ENCODE measurements around the gene AIFM2.
"Not testable (repeated sequence)": the region's sequence is repeated elsewhere in the genome, so short reads cannot be mapped to it uniquely, and the experiment has no call there.

DNA sequence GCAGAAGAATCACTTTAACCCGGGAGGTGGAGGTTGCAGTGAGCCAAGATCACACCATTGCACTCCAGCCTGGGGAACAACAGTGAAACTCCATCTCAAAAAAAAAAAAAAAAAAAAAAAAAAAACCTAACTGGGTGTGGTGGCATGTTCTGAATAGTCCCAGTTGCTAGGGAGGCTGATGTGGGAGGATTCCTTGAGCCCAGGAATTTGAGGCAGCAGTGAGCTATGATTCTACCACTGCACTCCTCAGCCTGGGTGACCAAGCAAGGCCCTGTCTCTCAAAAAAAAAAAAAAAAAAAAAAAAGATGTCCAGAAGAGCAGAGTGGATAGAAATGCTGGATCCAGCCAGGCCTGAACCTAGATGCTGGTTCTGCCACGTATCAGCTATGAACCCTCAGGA is 51.8 kb downstream of the AIFM2 start:
- TF ChIP-seq EZH2 (IDR thresholded peaks at IDR 0.05; ENCODE audit: low read length, missing control alignments), result not testable (repeated sequence)
- TF ChIP-seq, protein P1, sequence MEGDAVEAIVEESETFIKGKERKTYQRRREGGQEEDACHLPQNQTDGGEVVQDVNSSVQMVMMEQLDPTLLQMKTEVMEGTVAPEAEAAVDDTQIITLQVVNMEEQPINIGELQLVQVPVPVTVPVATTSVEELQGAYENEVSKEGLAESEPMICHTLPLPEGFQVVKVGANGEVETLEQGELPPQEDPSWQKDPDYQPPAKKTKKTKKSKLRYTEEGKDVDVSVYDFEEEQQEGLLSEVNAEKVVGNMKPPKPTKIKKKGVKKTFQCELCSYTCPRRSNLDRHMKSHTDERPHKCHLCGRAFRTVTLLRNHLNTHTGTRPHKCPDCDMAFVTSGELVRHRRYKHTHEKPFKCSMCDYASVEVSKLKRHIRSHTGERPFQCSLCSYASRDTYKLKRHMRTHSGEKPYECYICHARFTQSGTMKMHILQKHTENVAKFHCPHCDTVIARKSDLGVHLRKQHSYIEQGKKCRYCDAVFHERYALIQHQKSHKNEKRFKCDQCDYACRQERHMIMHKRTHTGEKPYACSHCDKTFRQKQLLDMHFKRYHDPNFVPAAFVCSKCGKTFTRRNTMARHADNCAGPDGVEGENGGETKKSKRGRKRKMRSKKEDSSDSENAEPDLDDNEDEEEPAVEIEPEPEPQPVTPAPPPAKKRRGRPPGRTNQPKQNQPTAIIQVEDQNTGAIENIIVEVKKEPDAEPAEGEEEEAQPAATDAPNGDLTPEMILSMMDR (conservative IDR thresholded peaks at IDR 0.05 in 1 of 2, IDR thresholded peaks at IDR 0.05 in 1 of 2; ENCODE audit: low read depth in 1 of 2, low read length in 2 of 2), result not testable (repeated sequence)
